DMS53 (cell line): ENCODE data around the gene DNAAF8.

ENCODE experiments used
- DNase-seq: peaks from one replicate; lab custom pipeline; 2025; lab: John Stamatoyannopoulos, UW

The DNAAF8 gene

GRCh38 chr16:4752351-4753100, 18.2 kb downstream of the DNAAF8 start:
- no peak for DNase-seq

- DNase-seq: no peak
Measured at GRCh38 chr16:4753227-4753626, 18.9 kb downstream of the DNAAF8 start.

- no peak for DNase-seq
Measured at GRCh38 chr16:4754865-4755264, 20.5 kb downstream of the DNAAF8 start.

GRCh38 chr16:4755687-4756086, 21.4 kb downstream of the DNAAF8 start:
- DNase-seq: no peak

- no peak for DNase-seq
Measured at GRCh38 chr16:4760221-4760910, 26.0 kb downstream of the DNAAF8 start.

GRCh38 chr16:4762205-4762604, 27.9 kb downstream of the DNAAF8 start:
- no peak for DNase-seq

- DNase-seq: no peak
Measured at GRCh38 chr16:4763791-4764190, 29.5 kb downstream of the DNAAF8 start.

GRCh38 chr16:4765511-4766474, 31.5 kb downstream of the DNAAF8 start:
- no peak for DNase-seq

GRCh38 chr16:4766875-4767628, 32.7 kb downstream of the DNAAF8 start, which contains the start of gene ZNF500:
Gene ZNF500, minus strand, starts transcription at chr16:4767162. Its CDS starts 1,184 bp downstream, at chr16:4765978.
- peak; percentile 97 for DNase-seq

GRCh38 chr16:4767872-4768548, 33.7 kb downstream of the DNAAF8 start:
- DNase-seq: peak; percentile 54

GRCh38 chr16:4768549-4769305, 34.4 kb downstream of the DNAAF8 start:
- DNase-seq: peak; percentile 96

GRCh38 chr16:4769306-4769638, 34.9 kb downstream of the DNAAF8 start:
- no peak for DNase-seq

- no peak for DNase-seq
Measured at GRCh38 chr16:4771646-4772045, 37.3 kb downstream of the DNAAF8 start.

GRCh38 chr16:4772351-4772750, 38.0 kb downstream of the DNAAF8 start:
- no peak for DNase-seq

GRCh38 chr16:4775005-4775404, 40.7 kb downstream of the DNAAF8 start:
- no peak for DNase-seq

GRCh38 chr16:4776141-4776705, 41.9 kb downstream of the DNAAF8 start:
- DNase-seq: no peak

GRCh38 chr16:4777339-4778049, 43.2 kb downstream of the DNAAF8 start:
- DNase-seq: no peak

- no peak for DNase-seq
Measured at GRCh38 chr16:4778050-4778392, 43.7 kb downstream of the DNAAF8 start.

GRCh38 chr16:4780235-4780634, 45.9 kb downstream of the DNAAF8 start:
- DNase-seq: no peak
